IMR-90 (cell line): ENCODE measurements around the gene ACTRT3. TPM values are rescaled to one million over a fixed set of nuclear protein-coding genes. Genes with fewer than 3 reads are reported as not detected.

Source experiments
- ATAC-seq: fragments of 200-7000 bp; cut with Tn5 transposase; 2 replicates; pipeline ENCODE4 v1.9.1; 2020; ENCODE audit warnings: low read depth, mild to moderate bottlenecking, moderate library complexity
- BruUV-seq: library from RNA; stranded (reverse); fragments of 400-500 nt; replicated peaks from 2 replicates; lab custom pipeline; 2021; lab: Mats Ljungman, UMichigan
- CTCF ChIA-PET: fragments of 300-600 bp; formaldehyde crosslinking; extraction: SDS; loops from one replicate; lab custom pipeline; 2021; ENCODE audit warnings: antibody characterized with exemption; lab: Yijun Ruan, JAX
- POLR2A ChIA-PET: fragments of 300-600 bp; sonication (Branson Sonifier 250); formaldehyde crosslinking; loops from one replicate; lab custom pipeline; 2022; ENCODE audit warnings: antibody characterized with exemption; ENCODE audit not compliant: unreplicated experiment; lab: Charles Lee
- DNase-seq: peaks from one replicate; pipeline ENCODE4 v3.0.0; 2013
- H2AFZ ChIP-seq: replicated peaks from 2 replicates; pipeline ENCODE3; 2013; ENCODE audit warnings: low read length, mild to moderate bottlenecking; ENCODE audit not compliant: poor library complexity
- H2AK5ac ChIP-seq: 2 replicates; pipeline ENCODE4 v1.6.1; 2013; ENCODE audit warnings: low read depth, low read length, inconsistent platforms
- H2AK9ac ChIP-seq: replicated peaks from 2 replicates; pipeline ENCODE3; 2013; ENCODE audit warnings: mild to moderate bottlenecking, low read depth, low read length, moderate library complexity; ENCODE audit not compliant: poor library complexity
- H2BK120ac ChIP-seq: 2 replicates; pipeline ENCODE4 v1.6.1; 2013; ENCODE audit warnings: low read depth, low read length, inconsistent platforms
- H2BK15ac ChIP-seq: 3 replicates; pipeline ENCODE4 v1.6.1; 2013; ENCODE audit warnings: low read depth, low read length, inconsistent platforms
- H2BK20ac ChIP-seq: 2 replicates; pipeline ENCODE4 v1.6.1; 2013; ENCODE audit warnings: low read depth, mild to moderate bottlenecking, inconsistent platforms, low read length, moderate library complexity
- H2BK5ac ChIP-seq: 2 replicates; pipeline ENCODE4 v1.6.1; 2013; ENCODE audit warnings: mild to moderate bottlenecking, low read depth, low read length, inconsistent platforms; ENCODE audit not compliant: poor library complexity, severe bottlenecking
- H3K14ac ChIP-seq: replicated peaks from 2 replicates; pipeline ENCODE4 v1.6.1; 2013; ENCODE audit warnings: low read depth, low read length, inconsistent platforms
- H3K18ac ChIP-seq: 2 replicates; pipeline ENCODE4 v1.6.1; 2013; ENCODE audit warnings: low read depth, low read length, control low read depth
- H3K23ac ChIP-seq: 2 replicates; pipeline ENCODE4 v1.6.1; 2013; ENCODE audit warnings: low read depth, low read length, inconsistent platforms
- H3K27ac ChIP-seq: 2 replicates; pipeline ENCODE4 v1.5.1; 2013; ENCODE audit warnings: mild to moderate bottlenecking, control low read depth, low read length; ENCODE audit not compliant: insufficient read depth
- H3K27me3 ChIP-seq: 2 replicates; pipeline ENCODE4 v1.6.1; 2013; ENCODE audit warnings: low read length; ENCODE audit not compliant: control insufficient read depth, insufficient read depth
- H3K36me3 ChIP-seq: 2 replicates; pipeline ENCODE4 v1.6.1; 2013; ENCODE audit warnings: low read length, mixed read lengths; ENCODE audit not compliant: control insufficient read depth, insufficient read depth
- H3K4ac ChIP-seq: 2 replicates; pipeline ENCODE4 v1.6.1; 2013; ENCODE audit warnings: low read depth, low read length, inconsistent platforms
- H3K4me1 ChIP-seq: 2 replicates; pipeline ENCODE4 v1.6.1; 2013; ENCODE audit warnings: low read length, mixed read lengths; ENCODE audit not compliant: control insufficient read depth, insufficient read depth
- H3K4me2 ChIP-seq: 2 replicates; pipeline ENCODE4 v1.6.1; 2013; ENCODE audit warnings: low read depth, mild to moderate bottlenecking, control low read depth, low read length, moderate library complexity
- H3K4me3 ChIP-seq: 2 replicates; pipeline ENCODE4 v1.5.1; 2013; ENCODE audit warnings: low read depth, mild to moderate bottlenecking, control low read depth, low read length, moderate library complexity; ENCODE audit not compliant: insufficient read depth
- H3K56ac ChIP-seq: 2 replicates; pipeline ENCODE4 v1.6.1; 2013; ENCODE audit warnings: low read length, inconsistent platforms; ENCODE audit not compliant: insufficient read depth; ENCODE audit errors: extremely low read depth
- H3K79me1 ChIP-seq, 2 experiments: 2 replicates each; pipeline ENCODE4 v1.6.1; 2013; ENCODE audit warnings: low read length in 2 of 2, inconsistent platforms in 1 of 2, low read depth in 1 of 2
- H3K9ac ChIP-seq: 2 replicates; pipeline ENCODE4 v1.6.1; 2013; ENCODE audit warnings: low read depth, low read length, control low read depth
- H3K9me1 ChIP-seq: 2 replicates; pipeline ENCODE4 v1.6.1; 2013; ENCODE audit warnings: low read length, inconsistent platforms; ENCODE audit not compliant: insufficient read depth
- H3K9me3 ChIP-seq: 2 replicates; pipeline ENCODE4 v1.6.1; 2013; ENCODE audit warnings: low read length; ENCODE audit not compliant: control insufficient read depth, insufficient read depth
- H4K20me1 ChIP-seq: 2 replicates; pipeline ENCODE4 v1.6.1; 2013; ENCODE audit warnings: low read length, inconsistent platforms; ENCODE audit not compliant: insufficient read depth
- H4K5ac ChIP-seq: 2 replicates; pipeline ENCODE4 v1.6.1; 2013; ENCODE audit warnings: mild to moderate bottlenecking, low read depth, low read length, control low read depth
- H4K8ac ChIP-seq, 2 experiments: 2 replicates each; pipeline ENCODE4 v1.6.1; 2013; ENCODE audit warnings: low read depth in 2 of 2, low read length in 2 of 2, control low read depth in 1 of 2, inconsistent platforms in 1 of 2
- H4K91ac ChIP-seq: 2 replicates; pipeline ENCODE4 v1.6.1; 2013; ENCODE audit warnings: low read depth, low read length, inconsistent platforms; ENCODE audit not compliant: insufficient read depth
- BHLHE40 ChIP-seq: fragments of 150-350 bp; IDR thresholded peaks from 2 replicates; pipeline ENCODE4 v1.6.1; 2016; ENCODE audit warnings: mild to moderate bottlenecking, low read depth, low read length
- CEBPB ChIP-seq: IDR thresholded peaks from 2 replicates; pipeline ENCODE4 v1.6.1; 2012; ENCODE audit warnings: low read depth, low read length, improper control_type of control experiment
- CHD1 ChIP-seq: IDR thresholded peaks from 2 replicates; pipeline ENCODE4 v1.6.1; 2012; ENCODE audit warnings: low read depth, low read length, improper control_type of control experiment
- FOS ChIP-seq: fragments of 150-350 bp; IDR thresholded peaks from 2 replicates; pipeline ENCODE4 v1.6.1; 2016; ENCODE audit warnings: low read depth, low read length
- MAFK ChIP-seq: IDR thresholded peaks from 2 replicates; pipeline ENCODE4 v1.6.1; 2012; ENCODE audit warnings: low read depth, low read length, improper control_type of control experiment
- MAZ ChIP-seq: IDR thresholded peaks from 2 replicates; pipeline ENCODE4 v1.6.1; 2012; ENCODE audit warnings: low read depth, mild to moderate bottlenecking, low read length, improper control_type of control experiment, moderate library complexity, borderline replicate concordance
- MXI1 ChIP-seq: IDR thresholded peaks from 2 replicates; pipeline ENCODE4 v1.6.1; 2012; ENCODE audit warnings: low read depth, mild to moderate bottlenecking, low read length, moderate library complexity, borderline replicate concordance
- NFE2L2 ChIP-seq: fragments of 150-350 bp; IDR thresholded peaks from 2 replicates; pipeline ENCODE4 v1.6.1; 2016; ENCODE audit warnings: low read depth, mild to moderate bottlenecking, low read length
- POLR2A ChIP-seq: IDR thresholded peaks from 2 replicates; pipeline ENCODE4 v1.6.1; 2012; ENCODE audit warnings: mild to moderate bottlenecking, low read depth, low read length
- RCOR1 ChIP-seq: IDR thresholded peaks from 2 replicates; pipeline ENCODE4 v1.6.1; 2012; ENCODE audit warnings: mild to moderate bottlenecking, low read length, improper control_type of control experiment; ENCODE audit not compliant: insufficient replicate concordance
- WGBS, 2 experiments: methylation state at CpG; one replicate each; pipeline versions ENCODE4 v1.1.5 to v1.1.7; 2013; ENCODE audit warnings: missing lambda C conversion rate in 2 of 2; ENCODE audit not compliant: insufficient read length in 1 of 2; ENCODE audit errors: extremely low coverage in 2 of 2; 5-methylcytosine and 5-hydroxymethylcytosine counted together
- dilution Hi-C: fragments of 300-500 bp; cut with HindIII; formaldehyde crosslinking; loops from one replicate; pipeline ENCODE4 v1.14.3; 2018; ENCODE audit warnings: low sequenced_read_pairs; ENCODE audit not compliant: unreplicated experiment
- in situ Hi-C: fragments of 300-500 bp; cut with MboI; formaldehyde crosslinking; loops from 3 replicates; pipeline ENCODE4 v1.14.3; 2019; ENCODE audit warnings: low sequenced_read_pairs, inconsistent platforms, mixed read lengths
- intact Hi-C: fragments of 100-400 bp; cut with micrococcal nuclease; formaldehyde crosslinking; loops from 2 replicates; pipeline ENCODE4 v1.10.0; 2022
- polyA plus RNA-seq, 3 experiments: library from polyadenylated mRNA; depleted of rRNA; stranded (reverse); fragments of >200 nt; gene quantifications; 2 replicates each; pipeline ENCODE4 v1.2.3, GENCODE V29; 2012; ENCODE audit warnings: low replicate concordance in 1 of 3
- total RNA-seq: library from RNA; depleted of rRNA; stranded (reverse); fragments of >200 nt; gene quantifications from 2 replicates; pipeline ENCODE4 v1.2.3, GENCODE V29; 2012
- TF ChIP-seq, protein P1 (sequence below): conservative IDR thresholded peaks from 2 replicates; pipeline ENCODE4 v1.5.1; 2012; ENCODE audit warnings: mild to moderate bottlenecking, low read depth, low read length, improper control_type of control experiment
- TF ChIP-seq, protein P2 (sequence below): fragments of 150-350 bp; IDR thresholded peaks from 2 replicates; pipeline ENCODE4 v1.6.1; 2016; ENCODE audit warnings: low read depth, mild to moderate bottlenecking, low read length, moderate library complexity, borderline replicate concordance

Gene ACTRT3
- total and polyA plus RNA-seq, 2 of the 4 experiments (the other 2 are of a cell fraction) = 0.97 to 2.5 TPM

DNA sequence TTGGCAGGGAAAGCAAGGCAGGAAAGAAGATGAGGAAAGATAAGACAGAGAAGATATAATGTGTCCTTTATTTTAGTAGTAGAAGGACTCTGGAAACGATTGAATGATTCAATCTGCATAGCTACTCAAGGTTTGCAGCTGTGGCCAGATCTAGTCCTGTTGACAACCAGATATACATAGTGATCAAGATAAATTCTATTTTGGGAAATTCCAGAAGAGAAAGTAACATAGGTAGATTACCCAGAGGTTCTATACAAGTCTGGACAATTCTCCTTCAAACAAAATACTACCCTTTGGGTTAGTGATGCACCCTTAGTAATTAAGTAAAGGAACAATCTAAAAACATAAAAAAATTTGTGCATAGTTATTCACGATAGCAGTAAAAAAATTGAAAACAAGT, 13.9 kb downstream of the ACTRT3 start:
- Histone ChIP-seq H4K8ac (no peak overlapping the region), H2AFZ (no peak overlapping the region), H2BK120ac (no peak overlapping the region), H3K4me3 (no peak overlapping the region), H3K14ac (no peak overlapping the region), H3K79me1 (no peaks in the 10 kb centered on the region), H2BK15ac (no peak overlapping the region), H3K27me3 (no peaks in the 10 kb centered on the region), H4K20me1 (no peaks in the 10 kb centered on the region), H2BK20ac (no peak overlapping the region), H4K91ac (no peak overlapping the region), H3K9ac (no peak overlapping the region), H3K23ac (no peak overlapping the region), H3K4me2 (no peak overlapping the region), H3K9me3 (peaks cover 2% of the 10 kb centered on the region; the same call in 1 of the 2 replicates), H2AK9ac (no peak overlapping the region), H3K36me3 (no peaks in the 10 kb centered on the region), H2AK5ac (no peak overlapping the region), H2BK5ac (no peak overlapping the region), H3K4ac (no peak overlapping the region), H3K9me1 (no peaks in the 10 kb centered on the region), H3K27ac (no peak overlapping the region), H4K5ac (no peak overlapping the region), H3K18ac (no peak overlapping the region), H3K4me1 (peaks cover 5% of the 10 kb centered on the region; the same call in 1 of the 2 replicates), H3K56ac (no peak overlapping the region)
- intact Hi-C loops = no loop called here
- TF ChIP-seq RCOR1 (no peak), POLR2A (no peak), MAFK (no peak), CEBPB (no peak), CHD1 (no peak), MAZ (no peak), NFE2L2 (no peak), FOS (no peak), MXI1 (no peak), BHLHE40 (no peak)
- TF ChIP-seq, protein P1, sequence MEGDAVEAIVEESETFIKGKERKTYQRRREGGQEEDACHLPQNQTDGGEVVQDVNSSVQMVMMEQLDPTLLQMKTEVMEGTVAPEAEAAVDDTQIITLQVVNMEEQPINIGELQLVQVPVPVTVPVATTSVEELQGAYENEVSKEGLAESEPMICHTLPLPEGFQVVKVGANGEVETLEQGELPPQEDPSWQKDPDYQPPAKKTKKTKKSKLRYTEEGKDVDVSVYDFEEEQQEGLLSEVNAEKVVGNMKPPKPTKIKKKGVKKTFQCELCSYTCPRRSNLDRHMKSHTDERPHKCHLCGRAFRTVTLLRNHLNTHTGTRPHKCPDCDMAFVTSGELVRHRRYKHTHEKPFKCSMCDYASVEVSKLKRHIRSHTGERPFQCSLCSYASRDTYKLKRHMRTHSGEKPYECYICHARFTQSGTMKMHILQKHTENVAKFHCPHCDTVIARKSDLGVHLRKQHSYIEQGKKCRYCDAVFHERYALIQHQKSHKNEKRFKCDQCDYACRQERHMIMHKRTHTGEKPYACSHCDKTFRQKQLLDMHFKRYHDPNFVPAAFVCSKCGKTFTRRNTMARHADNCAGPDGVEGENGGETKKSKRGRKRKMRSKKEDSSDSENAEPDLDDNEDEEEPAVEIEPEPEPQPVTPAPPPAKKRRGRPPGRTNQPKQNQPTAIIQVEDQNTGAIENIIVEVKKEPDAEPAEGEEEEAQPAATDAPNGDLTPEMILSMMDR = no peak
- TF ChIP-seq, protein P2, sequence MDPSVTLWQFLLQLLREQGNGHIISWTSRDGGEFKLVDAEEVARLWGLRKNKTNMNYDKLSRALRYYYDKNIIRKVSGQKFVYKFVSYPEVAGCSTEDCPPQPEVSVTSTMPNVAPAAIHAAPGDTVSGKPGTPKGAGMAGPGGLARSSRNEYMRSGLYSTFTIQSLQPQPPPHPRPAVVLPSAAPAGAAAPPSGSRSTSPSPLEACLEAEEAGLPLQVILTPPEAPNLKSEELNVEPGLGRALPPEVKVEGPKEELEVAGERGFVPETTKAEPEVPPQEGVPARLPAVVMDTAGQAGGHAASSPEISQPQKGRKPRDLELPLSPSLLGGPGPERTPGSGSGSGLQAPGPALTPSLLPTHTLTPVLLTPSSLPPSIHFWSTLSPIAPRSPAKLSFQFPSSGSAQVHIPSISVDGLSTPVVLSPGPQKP = no peak
- CTCF ChIA-PET = no interaction called here
- DNase-seq (no peak), ATAC-seq (no peak)
- dilution Hi-C loops = no loop called here
- WGBS, 2 experiments = no CpG with 5 or more reads among the region's 2 CpGs
- in situ Hi-C loops = loop anchor here (25.0 kb wide), 1 partner anchor 1668 kb away; the partner anchor contains the start of gene GOLIM4
- BruUV-seq = no TSS peak
- POLR2A ChIA-PET = no interaction called here
